Right renal cortex interstitium (tissue), 3 donors: ENCODE measurements around the gene TP53I3. TPM values are rescaled to one million over a fixed set of nuclear protein-coding genes. Genes with fewer than 3 reads are reported as not detected.
"Not testable (repeated sequence)": the region's sequence is repeated elsewhere in the genome, so short reads cannot be mapped to it uniquely, and the experiment has no call there.

Source experiments
- DNase-seq, 3 donors: peaks; one replicate each; pipeline ENCODE4 v3.0.0-alpha.2; 2013; ENCODE audit warnings: low read depth in 3 of 3, low spot score in 2 of 3
- polyA plus RNA-seq, 3 donors: library from polyadenylated mRNA; unstranded; fragments of 120-200 nt; gene quantifications; one replicate each; pipeline ENCODE4 v1.2.1, GENCODE V29; 2013; ENCODE audit not compliant: insufficient read length in 3 of 3

The TP53I3 gene
- polyA plus RNA-seq = 10 to 100 TPM; 42.9 to 45.9 (median 43.0) TPM

- DNase-seq = peak; percentile 82 to 86 (median 83)
These were observed at the start of gene TP53I3 for GRCh38 chr2:24084386-24085199. TP53I3 (minus strand) TSS chr2:24084834; CDS start chr2:24084326, 508 bp downstream.

GRCh38 chr2:24132543-24132942 is 47.9 kb upstream of the TP53I3 start:
- no peak for DNase-seq

- no peak for DNase-seq
These were observed 41.3 kb upstream of the TP53I3 start for GRCh38 chr2:24125956-24126355.

GRCh38 chr2:24123922-24124580 is 39.4 kb upstream of the TP53I3 start:
- DNase-seq = peak in 2 of 3 donors; percentile 42 to 60

- peak; percentile 53 to 70 (median 69) for DNase-seq
These were observed 38.7 kb upstream of the TP53I3 start, which contains the start of the genes FAM228B and PFN4 for GRCh38 chr2:24123195-24123921. FAM228B (plus strand) TSS chr2:24123469; CDS start chr2:24124362, 893 bp downstream. PFN4 (minus strand) TSS chr2:24123334; CDS start chr2:24122535, 799 bp downstream.

- DNase-seq = peak in 1 of 3 donors; percentile 36
These were observed 37.9 kb upstream of the TP53I3 start for GRCh38 chr2:24122366-24123194.

GRCh38 chr2:24121469-24121868 is 36.8 kb upstream of the TP53I3 start:
- no peak for DNase-seq

GRCh38 chr2:24121066-24121465 is 36.4 kb upstream of the TP53I3 start:
- no peak for DNase-seq

- DNase-seq = no peak
These were observed 33.3 kb upstream of the TP53I3 start for GRCh38 chr2:24117902-24118301.

- DNase-seq = no peak
These were observed 30.4 kb upstream of the TP53I3 start for GRCh38 chr2:24115057-24115456.

- no peak for DNase-seq
These were observed 26.8 kb upstream of the TP53I3 start for GRCh38 chr2:24111407-24111901.

- DNase-seq = no peak
These were observed 26.1 kb upstream of the TP53I3 start for GRCh38 chr2:24110660-24111303.

- DNase-seq = not testable (repeated sequence)
These were observed 24.8 kb upstream of the TP53I3 start for GRCh38 chr2:24109431-24109830.

- DNase-seq = no peak
These were observed 22.7 kb upstream of the TP53I3 start for GRCh38 chr2:24107336-24107735.

GRCh38 chr2:24106786-24107185 is 22.2 kb upstream of the TP53I3 start:
- no peak for DNase-seq

GRCh38 chr2:24105816-24106215 is 21.2 kb upstream of the TP53I3 start:
- no peak for DNase-seq

GRCh38 chr2:24104906-24105305 is 20.3 kb upstream of the TP53I3 start:
- DNase-seq = no peak

- no peak for DNase-seq
These were observed 19.5 kb upstream of the TP53I3 start for GRCh38 chr2:24104110-24104650.

- DNase-seq = no peak
These were observed 18.0 kb upstream of the TP53I3 start for GRCh38 chr2:24102677-24103076.
